ENCODE data around the gene TIMM23.

Gene TIMM23

DNA sequence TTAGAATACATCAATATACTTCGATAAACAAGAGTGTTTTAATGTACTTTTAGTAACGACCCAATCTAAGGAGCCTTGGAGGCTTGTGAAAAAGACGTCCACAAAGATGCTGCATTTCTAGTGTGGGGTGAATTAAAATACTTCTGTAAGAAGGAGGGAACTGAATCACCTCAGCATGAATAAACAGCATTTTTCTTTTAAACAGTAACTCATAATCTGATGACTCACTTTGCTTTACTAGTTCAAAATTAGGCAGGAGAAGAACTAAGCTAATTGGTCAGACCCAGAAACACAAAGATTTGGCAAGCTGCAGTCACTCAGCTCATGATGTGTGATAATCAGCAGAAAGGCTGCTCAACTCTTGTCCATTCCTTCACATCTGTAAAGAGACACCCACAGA lies 33.9 kb downstream of the TIMM23 start:
- no peak overlapping the region for H3K4me3 ChIP-seq (ENCODE audit: insufficient read depth, low read depth, low read length)
- no peaks in the 10 kb centered on the region for H3K9me3 ChIP-seq (ENCODE audit: control insufficient read depth, low read length)
- H3K27ac ChIP-seq (ENCODE audit: insufficient read depth, low read depth, low read length, poor library complexity, severe bottlenecking) = no peak overlapping the region
- no peaks in the 10 kb centered on the region for H3K27me3 ChIP-seq (ENCODE audit: control insufficient read depth, insufficient read depth, low read length, poor library complexity, severe bottlenecking)
- peaks cover 32% of the 10 kb centered on the region for H3K36me3 ChIP-seq (ENCODE audit: control insufficient read depth, insufficient read depth, low read length)
- 92 to 100% methylated on average over 2 to 3 of the region's 3 CpGs for WGBS, 2 experiments
- H3K4me1 ChIP-seq (ENCODE audit: control insufficient read depth, insufficient read depth, low read length) = no peaks in the 10 kb centered on the region

DNA sequence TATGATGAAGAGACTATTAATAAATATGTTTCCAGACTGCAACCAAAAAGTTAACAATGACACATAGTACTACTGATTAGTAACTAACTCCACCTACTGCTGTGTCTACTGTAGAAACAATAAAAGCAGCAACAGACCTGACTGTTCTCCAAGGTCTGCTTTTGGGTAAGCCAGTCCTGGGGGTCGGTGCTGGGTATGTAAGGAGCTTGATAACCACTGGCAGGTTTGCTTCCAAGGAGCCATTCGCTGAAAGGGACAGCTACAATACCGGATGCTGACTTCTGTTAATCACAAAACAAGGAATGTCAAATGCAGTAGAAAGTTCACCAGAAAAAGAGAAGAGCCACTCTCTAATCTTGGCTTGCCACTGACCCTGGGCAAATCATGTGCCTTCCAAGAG lies 40.5 kb downstream of the TIMM23 start:
- Histone ChIP-seq H3K36me3 (ENCODE audit: control insufficient read depth, insufficient read depth, low read length) (peaks cover 4% of the 10 kb centered on the region), H3K9me3 (ENCODE audit: control insufficient read depth, low read length) (no peaks in the 10 kb centered on the region)
- 91 to 92% methylated on average over 3 of the region's 3 CpGs for WGBS, 2 experiments

DNA sequence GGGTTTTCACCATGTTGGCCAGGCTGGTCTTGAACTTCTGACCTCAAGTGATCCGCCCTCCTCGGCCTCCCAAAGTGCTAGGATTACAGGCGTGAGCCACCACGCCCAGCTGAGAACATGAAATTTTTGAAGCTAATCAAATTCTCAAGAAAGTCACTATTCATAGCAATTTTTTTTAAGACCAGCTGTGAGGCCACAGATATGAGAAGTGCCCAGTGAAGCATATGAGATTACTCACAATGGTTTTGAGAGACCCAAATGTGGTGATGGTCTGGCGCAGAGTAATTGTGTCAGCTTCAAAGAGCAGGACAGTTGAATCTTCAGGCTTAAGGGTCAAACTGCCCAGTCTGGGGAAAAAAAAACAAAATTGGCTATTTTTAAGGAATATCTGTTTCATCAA lies 41.9 kb downstream of the TIMM23 start:
- 91 to 92% methylated on average over 5 of the region's 5 CpGs for WGBS, 2 experiments
- Histone ChIP-seq H3K4me3 (ENCODE audit: insufficient read depth, low read depth, low read length) (no peak overlapping the region), H3K9me3 (ENCODE audit: control insufficient read depth, low read length) (no peaks in the 10 kb centered on the region), H3K27me3 (ENCODE audit: control insufficient read depth, insufficient read depth, low read length, poor library complexity, severe bottlenecking) (no peaks in the 10 kb centered on the region), H3K4me1 (ENCODE audit: control insufficient read depth, insufficient read depth, low read length) (no peaks in the 10 kb centered on the region), H3K27ac (ENCODE audit: insufficient read depth, low read depth, low read length, poor library complexity, severe bottlenecking) (no peak overlapping the region), H3K36me3 (ENCODE audit: control insufficient read depth, insufficient read depth, low read length) (peaks cover 4% of the 10 kb centered on the region)

More for the DNA sequence above, 40.5 kb downstream of the TIMM23 start:
- H3K27me3 ChIP-seq (ENCODE audit: control insufficient read depth, insufficient read depth, low read length, poor library complexity, severe bottlenecking) = no peaks in the 10 kb centered on the region
- no peak overlapping the region for H3K27ac ChIP-seq (ENCODE audit: insufficient read depth, low read depth, low read length, poor library complexity, severe bottlenecking)
- H3K4me3 ChIP-seq (ENCODE audit: insufficient read depth, low read depth, low read length) = no peak overlapping the region
- no peaks in the 10 kb centered on the region for H3K4me1 ChIP-seq (ENCODE audit: control insufficient read depth, insufficient read depth, low read length)

DNA sequence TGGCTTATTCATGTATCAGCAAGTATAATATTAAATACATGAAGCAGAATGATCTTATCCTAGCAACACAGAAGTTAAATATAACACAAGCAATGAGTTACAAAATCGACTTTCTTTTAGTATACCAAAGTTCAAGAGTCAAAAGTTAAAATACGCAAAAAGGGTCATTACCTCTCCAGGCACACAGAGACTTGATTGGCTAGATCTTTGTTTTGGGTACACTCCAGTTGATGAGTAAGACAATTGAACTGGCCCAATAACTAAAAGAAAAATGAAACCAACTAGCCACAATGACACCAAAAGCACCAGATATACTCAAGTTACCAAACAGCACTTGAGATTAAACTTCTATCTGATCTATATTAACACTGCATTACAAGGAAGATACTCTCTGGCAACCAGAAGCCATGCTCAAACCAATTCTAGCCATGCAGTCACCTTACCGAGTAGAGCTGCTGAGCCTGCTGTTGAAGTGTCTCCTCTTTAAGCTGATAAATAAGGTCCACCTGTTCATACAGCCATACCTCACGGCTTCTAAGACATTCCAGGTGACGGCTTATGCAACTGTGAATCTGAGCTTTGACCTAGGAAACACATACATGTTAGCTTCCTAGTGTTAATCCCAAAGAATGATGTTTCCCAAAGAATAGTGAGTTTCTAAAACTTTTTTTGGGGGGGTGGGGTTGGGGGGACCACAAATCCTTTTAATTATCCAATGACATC lies 42.6 kb downstream of the TIMM23 start:
- Histone ChIP-seq H3K4me1 (ENCODE audit: control insufficient read depth, insufficient read depth, low read length) (no peaks in the 10 kb centered on the region), H3K27ac (ENCODE audit: insufficient read depth, low read depth, low read length, poor library complexity, severe bottlenecking) (no peak overlapping the region), H3K36me3 (ENCODE audit: control insufficient read depth, insufficient read depth, low read length) (peaks cover 4% of the 10 kb centered on the region), H3K27me3 (ENCODE audit: control insufficient read depth, insufficient read depth, low read length, poor library complexity, severe bottlenecking) (no peaks in the 10 kb centered on the region), H3K4me3 (ENCODE audit: insufficient read depth, low read depth, low read length) (no peak overlapping the region), H3K9me3 (ENCODE audit: control insufficient read depth, low read length) (no peaks in the 10 kb centered on the region)
- 96% methylated on average over 4 to 5 of the region's 5 CpGs for WGBS, 2 experiments

DNA sequence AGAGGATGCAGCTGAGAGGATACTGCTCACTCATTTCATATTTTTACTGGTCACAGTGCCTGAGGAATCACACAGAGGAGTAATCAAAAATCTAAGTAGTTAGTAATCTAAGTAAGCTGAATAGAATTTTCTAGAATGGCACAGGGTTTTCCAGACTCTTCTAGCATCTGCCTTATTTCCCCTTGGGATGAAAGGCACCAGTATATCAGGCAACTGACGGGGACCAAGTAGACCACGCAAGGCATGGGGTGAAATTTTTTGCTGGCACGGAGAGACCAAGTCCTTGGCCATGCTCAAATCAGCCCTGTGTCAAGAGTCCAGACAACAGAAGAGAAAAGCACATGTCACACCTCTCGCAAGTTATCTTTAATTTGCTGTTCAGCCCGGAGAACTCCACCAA lies 43.9 kb downstream of the TIMM23 start:
- Histone ChIP-seq H3K27ac (ENCODE audit: insufficient read depth, low read depth, low read length, poor library complexity, severe bottlenecking) (no peak overlapping the region), H3K36me3 (ENCODE audit: control insufficient read depth, insufficient read depth, low read length) (no peaks in the 10 kb centered on the region), H3K27me3 (ENCODE audit: control insufficient read depth, insufficient read depth, low read length, poor library complexity, severe bottlenecking) (no peaks in the 10 kb centered on the region), H3K4me3 (ENCODE audit: insufficient read depth, low read depth, low read length) (no peak overlapping the region), H3K9me3 (ENCODE audit: control insufficient read depth, low read length) (no peaks in the 10 kb centered on the region), H3K4me1 (ENCODE audit: control insufficient read depth, insufficient read depth, low read length) (no peaks in the 10 kb centered on the region)
- 93 to 95% methylated on average over 5 of the region's 5 CpGs for WGBS, 2 experiments

DNA sequence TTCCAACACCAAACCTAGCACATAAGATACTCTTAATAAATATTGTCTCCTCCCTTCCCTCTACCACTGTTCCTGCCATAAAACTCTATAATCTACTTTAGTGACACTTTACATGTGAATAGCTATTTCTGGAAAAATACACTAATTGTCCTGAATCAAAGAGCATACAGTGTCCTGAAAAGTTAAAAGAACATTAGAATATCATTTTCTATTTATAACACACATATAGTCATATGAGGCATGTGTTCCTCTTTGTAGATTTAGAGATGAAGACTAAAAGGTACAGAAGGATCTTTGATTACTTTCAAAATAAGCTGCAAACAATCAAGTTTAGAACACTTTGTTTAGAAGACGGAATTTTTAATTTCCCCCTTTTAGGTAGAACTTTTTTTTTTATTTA lies 44.5 kb downstream of the TIMM23 start:
- Histone ChIP-seq H3K36me3 (ENCODE audit: control insufficient read depth, insufficient read depth, low read length) (no peaks in the 10 kb centered on the region), H3K4me3 (ENCODE audit: insufficient read depth, low read depth, low read length) (no peak overlapping the region), H3K27ac (ENCODE audit: insufficient read depth, low read depth, low read length, poor library complexity, severe bottlenecking) (no peak overlapping the region), H3K27me3 (ENCODE audit: control insufficient read depth, insufficient read depth, low read length, poor library complexity, severe bottlenecking) (no peaks in the 10 kb centered on the region), H3K9me3 (ENCODE audit: control insufficient read depth, low read length) (no peaks in the 10 kb centered on the region), H3K4me1 (ENCODE audit: control insufficient read depth, insufficient read depth, low read length) (no peaks in the 10 kb centered on the region)
- 100% methylated on average over 1 of the region's 1 CpG; no CpG with 5 or more reads in 1 of the 2 experiments for WGBS, 2 experiments

DNA sequence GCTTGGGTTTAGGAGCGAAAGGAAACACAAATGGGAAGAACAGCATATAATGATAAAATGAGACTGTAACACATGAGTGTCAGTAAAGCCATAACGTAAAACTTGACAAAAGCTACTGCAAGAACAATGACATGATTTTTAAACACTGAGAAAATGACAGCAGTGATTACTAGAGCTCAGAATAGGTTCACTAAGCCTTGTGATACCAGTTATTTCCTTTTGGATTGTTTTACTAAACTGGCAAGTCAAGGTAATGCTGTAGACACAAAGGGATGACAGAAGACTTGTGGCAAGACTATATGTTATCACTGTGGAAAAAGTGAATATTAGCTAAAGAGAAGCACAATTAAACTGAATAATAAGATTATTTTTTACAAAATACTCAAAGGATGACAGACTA lies 45.4 kb downstream of the TIMM23 start:
- H3K4me3 ChIP-seq (ENCODE audit: insufficient read depth, low read depth, low read length) = no peak overlapping the region
- H3K36me3 ChIP-seq (ENCODE audit: control insufficient read depth, insufficient read depth, low read length) = no peaks in the 10 kb centered on the region
- H3K9me3 ChIP-seq (ENCODE audit: control insufficient read depth, low read length) = no peaks in the 10 kb centered on the region
- H3K4me1 ChIP-seq (ENCODE audit: control insufficient read depth, insufficient read depth, low read length) = no peaks in the 10 kb centered on the region
- 97 to 100% methylated on average over 2 of the region's 2 CpGs for WGBS, 2 experiments
- H3K27me3 ChIP-seq (ENCODE audit: control insufficient read depth, insufficient read depth, low read length, poor library complexity, severe bottlenecking) = no peaks in the 10 kb centered on the region
- H3K27ac ChIP-seq (ENCODE audit: insufficient read depth, low read depth, low read length, poor library complexity, severe bottlenecking) = no peak overlapping the region

DNA sequence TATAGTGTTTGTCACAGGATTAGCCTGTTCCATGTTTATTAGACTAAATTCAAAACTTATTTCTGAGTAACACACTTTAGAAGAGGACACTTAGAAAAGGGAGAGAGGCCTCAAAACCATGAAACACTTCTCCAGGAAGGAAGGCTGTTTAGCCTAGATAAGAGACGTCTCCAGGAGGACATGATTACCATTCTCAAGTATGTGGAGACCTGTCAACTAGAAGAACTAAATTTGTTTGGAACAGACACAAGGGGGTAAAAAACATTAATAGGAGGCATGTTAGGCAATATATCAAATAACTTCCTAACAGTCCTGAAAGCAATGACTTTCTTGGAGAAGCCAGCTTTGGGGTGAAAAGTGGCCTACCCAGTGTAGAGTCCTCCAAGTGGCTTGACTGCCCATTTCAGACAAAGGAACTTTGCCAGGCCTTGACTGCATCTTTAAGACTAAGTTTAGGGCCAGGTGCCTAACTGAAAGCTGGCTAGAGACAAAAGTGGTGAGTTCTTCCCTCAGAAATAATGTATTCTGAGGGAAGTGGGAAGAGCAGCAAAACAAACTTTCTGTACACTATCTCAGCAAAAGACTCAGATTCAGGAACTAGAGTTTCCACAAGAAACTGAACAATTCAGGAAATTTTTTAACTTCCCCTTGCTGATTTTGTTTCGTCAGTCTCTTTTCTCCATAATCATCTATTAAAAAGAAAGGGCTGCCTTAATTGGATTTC lies 46.3 kb downstream of the TIMM23 start:
- H3K9me3 ChIP-seq (ENCODE audit: control insufficient read depth, low read length) = no peaks in the 10 kb centered on the region
- H3K36me3 ChIP-seq (ENCODE audit: control insufficient read depth, insufficient read depth, low read length) = no peaks in the 10 kb centered on the region
- no peaks in the 10 kb centered on the region for H3K27me3 ChIP-seq (ENCODE audit: control insufficient read depth, insufficient read depth, low read length, poor library complexity, severe bottlenecking)
- no peak overlapping the region for H3K4me3 ChIP-seq (ENCODE audit: insufficient read depth, low read depth, low read length)
- no peak overlapping the region for H3K27ac ChIP-seq (ENCODE audit: insufficient read depth, low read depth, low read length, poor library complexity, severe bottlenecking)
- H3K4me1 ChIP-seq (ENCODE audit: control insufficient read depth, insufficient read depth, low read length) = no peaks in the 10 kb centered on the region
- WGBS, 2 experiments = 94 to 96% methylated on average over 2 of the region's 2 CpGs

DNA sequence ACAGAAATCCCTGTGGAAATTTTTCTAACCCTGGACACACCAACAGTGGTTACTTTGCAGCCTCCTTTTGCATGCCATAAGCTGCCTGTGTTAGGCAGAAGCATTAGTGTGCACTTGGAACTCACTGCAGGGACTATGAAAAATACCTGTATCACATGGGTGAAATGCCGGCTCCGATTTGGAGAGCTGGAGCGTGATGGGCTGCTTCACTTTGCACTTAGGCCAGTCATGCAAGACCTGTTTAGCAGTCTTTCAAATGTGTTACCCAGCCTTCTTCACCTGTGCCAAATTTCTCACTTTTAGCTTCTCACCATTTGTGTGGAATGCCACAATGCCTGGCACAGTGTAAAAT lies 46.9 kb downstream of the TIMM23 start:
- Histone ChIP-seq H3K4me3 (ENCODE audit: insufficient read depth, low read depth, low read length) (no peak overlapping the region), H3K27me3 (ENCODE audit: control insufficient read depth, insufficient read depth, low read length, poor library complexity, severe bottlenecking) (no peaks in the 10 kb centered on the region), H3K4me1 (ENCODE audit: control insufficient read depth, insufficient read depth, low read length) (no peaks in the 10 kb centered on the region), H3K27ac (ENCODE audit: insufficient read depth, low read depth, low read length, poor library complexity, severe bottlenecking) (no peak overlapping the region), H3K9me3 (ENCODE audit: control insufficient read depth, low read length) (no peaks in the 10 kb centered on the region), H3K36me3 (ENCODE audit: control insufficient read depth, insufficient read depth, low read length) (no peaks in the 10 kb centered on the region)
- WGBS, 2 experiments = 96 to 97% methylated on average over 3 of the region's 3 CpGs

DNA sequence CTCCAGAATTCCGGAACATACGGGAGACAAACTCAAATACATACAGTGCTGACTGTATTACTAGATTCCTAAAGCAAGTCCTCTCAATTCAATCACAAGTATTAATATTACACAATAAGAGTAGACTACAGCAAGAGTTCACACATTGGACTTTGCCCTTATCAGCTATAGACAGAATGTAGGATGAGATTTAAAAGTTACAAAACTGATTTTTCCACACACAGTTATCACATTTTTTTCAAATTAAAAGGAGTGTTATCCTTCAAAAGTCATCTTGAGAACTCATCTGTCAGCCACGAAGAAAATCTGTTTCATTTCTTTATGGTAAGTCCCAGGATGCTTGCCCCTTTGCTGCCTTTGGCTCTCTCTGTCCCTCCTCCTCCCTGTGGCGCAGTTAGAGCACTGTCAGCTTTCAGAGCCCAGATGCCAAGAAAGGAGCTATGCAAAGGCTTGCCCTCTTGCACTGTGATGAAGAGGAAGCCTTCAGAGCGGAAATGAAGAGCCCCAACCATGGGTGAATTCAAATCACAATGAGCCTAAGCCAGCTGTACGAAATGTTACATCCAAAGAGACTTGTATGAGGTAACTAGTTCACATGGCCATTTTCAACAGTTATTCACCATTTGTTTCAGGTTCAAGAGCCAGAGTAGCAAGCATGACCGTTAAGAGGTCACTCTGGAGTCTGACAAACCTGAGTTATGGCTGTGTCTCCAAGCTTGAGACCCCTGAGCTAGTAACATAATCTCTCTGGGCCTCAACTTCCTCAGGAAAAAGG lies 47.5 kb downstream of the TIMM23 start:
- Histone ChIP-seq H3K9me3 (ENCODE audit: control insufficient read depth, low read length) (no peaks in the 10 kb centered on the region), H3K36me3 (ENCODE audit: control insufficient read depth, insufficient read depth, low read length) (no peaks in the 10 kb centered on the region), H3K27me3 (ENCODE audit: control insufficient read depth, insufficient read depth, low read length, poor library complexity, severe bottlenecking) (no peaks in the 10 kb centered on the region), H3K4me1 (ENCODE audit: control insufficient read depth, insufficient read depth, low read length) (no peaks in the 10 kb centered on the region), H3K4me3 (ENCODE audit: insufficient read depth, low read depth, low read length) (no peak overlapping the region), H3K27ac (ENCODE audit: insufficient read depth, low read depth, low read length, poor library complexity, severe bottlenecking) (no peak overlapping the region)
- WGBS, 2 experiments = 86 to 87% methylated on average over 7 of the region's 7 CpGs
